NCI-H345 treated with DMSO at 0.1 percent for 48 hours (cell line): ENCODE data around the gene ZFHX3.

ENCODE experiments used
- DNase-seq: peaks from one replicate; lab custom pipeline; 2025; ENCODE audit not compliant: unreplicated experiment; lab: John Stamatoyannopoulos, UW

ZFHX3 gene

GRCh38 chr16:72854267-72854959 lies 193.5 kb downstream of the ZFHX3 start:
- DNase-seq = no peak

GRCh38 chr16:72853575-72854266 lies 194.2 kb downstream of the ZFHX3 start:
- no peak for DNase-seq

- DNase-seq = no peak
Observed at GRCh38 chr16:72852421-72852820, 195.5 kb downstream of the ZFHX3 start.

- DNase-seq = no peak
Observed at GRCh38 chr16:72850853-72851252, 197.1 kb downstream of the ZFHX3 start.

GRCh38 chr16:72850021-72850420 lies 197.9 kb downstream of the ZFHX3 start:
- no peak for DNase-seq

GRCh38 chr16:72848759-72849664 lies 198.9 kb downstream of the ZFHX3 start:
- DNase-seq = peak; percentile 50

- DNase-seq = no peak
Observed at GRCh38 chr16:72848028-72848400, 199.9 kb downstream of the ZFHX3 start.

GRCh38 chr16:72847187-72848027 lies 200.5 kb downstream of the ZFHX3 start:
- no peak for DNase-seq

GRCh38 chr16:72846594-72846993 lies 201.3 kb downstream of the ZFHX3 start:
- DNase-seq = no peak

- DNase-seq = no peak
Observed at GRCh38 chr16:72845322-72846020, 202.5 kb downstream of the ZFHX3 start.

GRCh38 chr16:72844225-72844920 lies 203.6 kb downstream of the ZFHX3 start:
- DNase-seq = no peak

- no peak for DNase-seq
Observed at GRCh38 chr16:72841506-72841905, 206.4 kb downstream of the ZFHX3 start.

GRCh38 chr16:72840631-72841381 lies 207.1 kb downstream of the ZFHX3 start:
- no peak for DNase-seq

GRCh38 chr16:72838951-72839350 lies 209.0 kb downstream of the ZFHX3 start:
- no peak for DNase-seq

GRCh38 chr16:72838586-72838910 lies 209.4 kb downstream of the ZFHX3 start:
- no peak for DNase-seq

GRCh38 chr16:72837846-72838585 lies 209.9 kb downstream of the ZFHX3 start:
- no peak for DNase-seq

GRCh38 chr16:72836985-72837384 lies 210.9 kb downstream of the ZFHX3 start:
- no peak for DNase-seq

- DNase-seq = no peak
Observed at GRCh38 chr16:72836181-72836580, 211.7 kb downstream of the ZFHX3 start.
